ENCODE results near the gene FLT1.

The FLT1 gene

GRCh38 chr13:28250542-28250941 lies 244.4 kb downstream of the FLT1 start:
- no peak for DNase-seq (ENCODE audit: low read depth in 1 of 2, low spot score in 1 of 2)
